Measurements from ENCODE around the gene RABGAP1L. TPM values are rescaled to one million over a fixed set of nuclear protein-coding genes. Genes with fewer than 3 reads are reported as not detected.

Gene RABGAP1L
- total and polyA plus RNA-seq, 4 donors = 4.8 to 53.5 (median 18.8) TPM

GRCh38 chr1:174219606-174220370, 60.5 kb downstream of the RABGAP1L start:
- H3K9me3 ChIP-seq (ENCODE audit: control insufficient read depth in 4 of 4, low read length in 3 of 4) = no peaks in the 10 kb centered on the region
- no peak for DNase-seq (ENCODE audit: low spot score)
- H3K27ac ChIP-seq (ENCODE audit: low read depth in 1 of 2, low read length in 2 of 2) = no peak overlapping the region
- peaks cover 0 to 7% (median 4%) of the 10 kb centered on the region in 4 donors for H3K36me3 ChIP-seq (ENCODE audit: control insufficient read depth in 4 of 4, insufficient read depth in 3 of 4, low read depth in 1 of 4, low read length in 3 of 4)
- no peaks in the 10 kb centered on the region for H3K27me3 ChIP-seq (ENCODE audit: control insufficient read depth in 4 of 4, insufficient read depth in 4 of 4, low read length in 3 of 4)
- H3K4me1 ChIP-seq (ENCODE audit: control insufficient read depth in 4 of 4, insufficient read depth in 4 of 4, low read length in 3 of 4) = peaks cover 2 to 4% (median 3%) of the 10 kb centered on the region in 4 donors
- no peak for TF ChIP-seq RXRA (IDR thresholded peaks at IDR 0.05)
- no peak for TF ChIP-seq TAF1 (conservative IDR thresholded peaks at IDR 0.05)
- TF ChIP-seq ATF3 (IDR thresholded peaks at IDR 0.05) = no peak
- no peak for TF ChIP-seq MAX (IDR thresholded peaks at IDR 0.05)
- TF ChIP-seq JUND (IDR thresholded peaks at IDR 0.05) = no peak
- TF ChIP-seq REST (IDR thresholded peaks at IDR 0.05) = no peak
- no peak for TF ChIP-seq ZBTB33 (IDR thresholded peaks at IDR 0.05)
- TF ChIP-seq EGR1 (IDR thresholded peaks at IDR 0.05; ENCODE audit: low read depth in 2 of 2) = no peak
- no peak for TF ChIP-seq SP1 (IDR thresholded peaks at IDR 0.05)
- no peak for TF ChIP-seq YY1 (IDR thresholded peaks at IDR 0.05)
- TF ChIP-seq FOXA1 (IDR thresholded peaks at IDR 0.05) = no peak
- no peak for TF ChIP-seq RAD21 (IDR thresholded peaks at IDR 0.05)
- no peak overlapping the region for H3K9ac ChIP-seq (ENCODE audit: low read depth in 1 of 2, low read length in 2 of 2)
- no peak overlapping the region for H3K4me3 ChIP-seq (ENCODE audit: low read depth in 1 of 3, low read length in 3 of 3)
- WGBS = 90% methylated on average over 4 of the region's 4 CpGs

GRCh38 chr1:174221681-174222080, 62.4 kb downstream of the RABGAP1L start:
- Histone ChIP-seq H3K9ac (ENCODE audit: low read depth in 1 of 2, low read length in 2 of 2) (no peak overlapping the region), H3K27ac (ENCODE audit: low read depth in 1 of 2, low read length in 2 of 2) (no peak overlapping the region), H3K4me3 (ENCODE audit: low read depth in 1 of 3, low read length in 3 of 3) (no peak overlapping the region), H3K4me1 (ENCODE audit: control insufficient read depth in 4 of 4, insufficient read depth in 4 of 4, low read length in 3 of 4) (peaks cover 2 to 4% (median 3%) of the 10 kb centered on the region in 4 donors), H3K36me3 (ENCODE audit: control insufficient read depth in 4 of 4, insufficient read depth in 3 of 4, low read depth in 1 of 4, low read length in 3 of 4) (peaks cover 0 to 7% (median 4%) of the 10 kb centered on the region in 4 donors), H3K27me3 (ENCODE audit: control insufficient read depth in 4 of 4, insufficient read depth in 4 of 4, low read length in 3 of 4) (no peaks in the 10 kb centered on the region), H3K9me3 (ENCODE audit: control insufficient read depth in 4 of 4, low read length in 3 of 4) (no peaks in the 10 kb centered on the region)
- WGBS = 97% methylated on average over 2 of the region's 2 CpGs
- TF ChIP-seq CTCF (IDR thresholded peaks at IDR 0.05; ENCODE audit: low read depth, low read length, missing input control) = no peak
- TF ChIP-seq RAD21 (IDR thresholded peaks at IDR 0.05) = no peak
- TF ChIP-seq FOXA1 (IDR thresholded peaks at IDR 0.05) = no peak
- no peak for TF ChIP-seq FOXA2 (IDR thresholded peaks at IDR 0.05)
- no peak for TF ChIP-seq SP1 (IDR thresholded peaks at IDR 0.05)
- TF ChIP-seq ZBTB33 (IDR thresholded peaks at IDR 0.05) = no peak
- no peak for TF ChIP-seq ATF3 (IDR thresholded peaks at IDR 0.05)
- DNase-seq (ENCODE audit: low spot score) = no peak

Data from liver (tissue), 9 donors.